GM18520 (cell line): ENCODE results near the gene JARID2.

Source experiments
- ATAC-seq: cut with Tn5 transposase; IDR thresholded peaks from one replicate; pipeline ENCODE4 v1.9.1; 2021; ENCODE audit not compliant: unreplicated experiment

The JARID2 gene

DNA sequence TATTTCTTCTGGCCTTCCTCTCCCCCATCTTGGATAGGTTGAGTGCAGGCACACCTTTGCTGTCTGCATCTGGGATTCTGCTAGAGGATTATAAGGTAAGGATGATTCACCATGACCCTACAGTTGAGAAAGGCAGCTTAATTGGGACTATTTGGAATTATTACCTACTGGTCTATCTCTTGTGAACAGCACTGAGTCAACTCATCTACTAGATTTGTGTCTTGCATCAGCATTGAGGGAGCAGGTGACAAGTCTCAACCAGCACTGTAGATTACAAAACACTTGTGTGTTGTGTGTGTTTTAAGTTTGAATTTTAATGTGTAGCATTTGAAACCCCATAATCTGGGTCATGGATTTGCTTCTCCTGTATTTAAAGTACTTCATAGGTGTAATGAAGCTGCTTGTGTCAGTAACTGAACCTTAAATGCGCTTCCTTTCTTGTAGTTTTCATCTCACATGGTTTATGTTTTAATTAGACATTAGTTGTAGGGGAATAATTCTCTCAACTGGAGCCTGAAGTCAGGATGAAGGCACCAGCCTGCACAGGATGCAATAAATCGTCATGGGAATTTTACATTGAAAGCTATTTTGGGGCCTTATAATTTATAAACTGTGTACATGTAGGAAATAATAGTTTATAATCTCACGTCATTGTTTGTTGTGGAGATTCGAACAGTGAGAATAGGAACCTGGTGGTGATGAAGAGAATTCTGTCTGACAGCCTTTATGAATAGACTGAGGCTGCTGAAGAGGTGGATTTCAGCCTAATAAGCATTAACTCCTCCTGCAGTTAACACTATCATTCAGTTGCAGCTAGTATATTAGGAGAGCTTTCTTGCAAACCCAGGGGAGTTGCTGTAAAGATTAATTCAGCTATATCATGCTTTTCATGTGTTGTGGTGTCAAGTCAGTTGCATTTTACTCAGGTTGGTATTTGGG lies 125.1 kb downstream of the JARID2 start:
- ATAC-seq: no peak

DNA sequence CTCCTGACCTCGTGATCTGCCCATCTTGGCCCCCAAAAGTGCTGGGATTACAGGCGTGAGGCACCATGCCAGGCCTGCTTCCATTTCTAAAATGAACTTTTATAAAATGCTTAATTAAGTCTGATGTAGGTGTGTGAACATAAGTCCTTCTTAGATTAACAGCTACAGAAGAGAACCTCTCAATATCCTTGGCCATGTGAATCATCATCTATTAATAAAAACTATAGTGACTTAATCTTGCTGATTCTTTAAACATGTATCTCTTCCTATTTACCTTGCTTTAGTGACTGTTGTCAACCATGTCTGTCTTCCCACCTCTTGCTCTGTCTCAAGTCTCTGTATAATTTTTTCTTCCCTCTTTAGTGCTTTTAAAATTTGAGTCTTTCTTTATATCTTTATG lies 127.1 kb downstream of the JARID2 start:
- ATAC-seq: no peak

GRCh38 chr6:15374119-15374518 lies 128.2 kb downstream of the JARID2 start:
- ATAC-seq: no peak

DNA sequence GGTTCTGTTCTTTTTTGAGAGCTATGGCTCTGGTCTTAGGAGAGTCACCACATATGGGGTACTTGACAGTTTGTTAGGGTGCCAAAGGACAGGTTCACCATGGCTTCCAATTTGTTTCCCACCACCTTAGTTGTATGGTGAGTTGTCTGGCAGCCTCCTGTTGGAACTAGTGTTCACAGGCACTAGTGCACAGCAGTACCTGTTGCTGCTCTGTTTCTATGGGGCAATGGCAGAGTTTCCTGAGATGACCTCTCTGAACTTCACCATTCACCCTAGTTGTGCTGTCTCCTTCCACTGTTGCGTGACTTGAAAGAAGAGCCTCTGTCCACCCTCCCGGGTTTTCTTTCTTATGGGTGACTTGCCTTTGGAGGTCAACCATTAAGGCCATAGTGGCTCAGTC lies 129.1 kb downstream of the JARID2 start:
- no peak for ATAC-seq

GRCh38 chr6:15375638-15376290 lies 129.9 kb downstream of the JARID2 start:
- no peak for ATAC-seq

DNA sequence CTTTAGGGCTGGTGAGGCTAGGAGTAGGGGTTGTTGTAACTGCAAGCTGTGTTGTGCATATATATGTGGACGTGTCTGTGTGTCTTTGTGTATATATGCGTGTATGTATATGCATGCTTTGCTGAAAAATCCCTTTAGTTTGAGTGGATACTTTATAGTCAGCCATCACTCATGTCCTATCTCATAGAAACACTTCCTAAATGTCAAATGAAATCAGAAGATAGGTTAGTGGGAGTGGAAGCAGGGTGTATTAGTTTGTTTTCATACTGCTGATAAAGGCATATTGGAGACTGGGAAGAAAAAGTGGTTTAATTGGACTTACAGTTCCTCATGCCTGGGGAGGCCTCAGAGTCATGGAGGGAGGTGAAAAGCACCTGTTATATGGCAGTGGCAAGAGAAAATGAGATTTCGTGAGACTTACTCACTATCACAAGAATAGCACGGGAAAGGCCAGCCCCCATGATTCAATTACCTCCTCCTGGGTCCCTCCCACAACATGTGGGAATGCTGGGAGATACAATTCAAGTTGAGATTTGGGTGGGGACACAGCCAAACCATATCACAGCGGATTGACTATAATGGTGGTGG lies 131.1 kb downstream of the JARID2 start:
- ATAC-seq: no peak

- ATAC-seq: no peak
These were observed 132.4 kb downstream of the JARID2 start for GRCh38 chr6:15378272-15378671.

DNA sequence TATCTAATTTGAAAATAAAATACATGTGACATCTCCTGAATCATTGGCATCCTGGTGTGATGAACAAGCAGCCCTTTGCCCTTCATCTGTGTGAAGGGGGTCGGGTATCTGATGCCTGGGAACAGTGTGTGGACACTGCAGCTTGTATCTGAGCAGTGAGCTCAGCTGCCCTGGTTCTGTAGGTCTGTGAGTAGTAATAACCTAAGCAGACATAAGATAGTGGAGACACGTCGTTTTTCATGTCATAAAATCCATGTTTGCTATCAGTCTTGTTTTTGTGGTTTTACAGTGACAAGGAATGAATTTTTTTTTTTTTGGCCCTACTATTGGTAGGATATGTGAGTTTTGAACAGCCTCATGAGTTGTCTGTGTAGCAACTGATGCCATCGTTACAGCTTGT lies 133.0 kb downstream of the JARID2 start:
- no peak for ATAC-seq

DNA sequence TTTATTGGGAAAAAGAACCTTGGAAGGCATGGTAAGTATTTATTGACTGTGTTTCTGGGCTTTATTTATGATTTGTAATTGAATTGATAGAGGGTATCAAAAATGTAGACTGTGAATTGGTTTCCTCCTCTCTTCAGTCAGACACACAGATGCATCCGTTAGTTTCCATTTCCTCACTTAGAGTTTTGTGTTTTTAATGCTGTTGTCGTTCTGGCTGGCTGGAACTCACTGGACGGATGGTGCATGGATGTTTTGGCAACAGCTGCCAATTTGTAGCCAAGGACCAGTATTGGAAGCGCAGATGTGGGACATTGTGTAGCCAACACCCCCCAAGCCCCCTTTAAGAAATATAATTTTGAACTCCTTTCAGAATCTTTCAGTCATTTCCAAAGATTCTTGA lies 134.5 kb downstream of the JARID2 start:
- ATAC-seq: no peak

DNA sequence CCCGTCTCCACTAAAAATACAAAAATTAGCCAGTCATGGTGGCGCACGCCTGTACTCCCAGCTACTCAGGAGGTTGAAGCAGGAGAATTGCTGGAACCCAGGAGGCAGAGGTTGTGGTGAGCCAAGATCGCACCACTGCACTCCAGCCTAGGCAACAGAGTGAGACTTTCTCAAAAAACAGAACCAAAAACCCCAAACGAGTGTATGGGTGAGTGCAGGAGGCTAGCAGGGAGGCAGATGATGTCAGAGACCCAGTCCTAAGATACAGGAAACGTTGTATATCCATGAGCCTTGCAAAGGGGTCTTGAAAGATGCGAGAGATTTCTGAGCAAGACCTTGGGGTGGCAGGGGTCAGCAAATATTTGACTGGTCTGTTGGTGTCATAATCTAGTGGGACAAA lies 136.2 kb downstream of the JARID2 start:
- ATAC-seq: no peak

- ATAC-seq: no peak
These were observed 136.8 kb downstream of the JARID2 start for GRCh38 chr6:15382712-15383111.

GRCh38 chr6:15384901-15385300 lies 139.0 kb downstream of the JARID2 start:
- no peak for ATAC-seq

DNA sequence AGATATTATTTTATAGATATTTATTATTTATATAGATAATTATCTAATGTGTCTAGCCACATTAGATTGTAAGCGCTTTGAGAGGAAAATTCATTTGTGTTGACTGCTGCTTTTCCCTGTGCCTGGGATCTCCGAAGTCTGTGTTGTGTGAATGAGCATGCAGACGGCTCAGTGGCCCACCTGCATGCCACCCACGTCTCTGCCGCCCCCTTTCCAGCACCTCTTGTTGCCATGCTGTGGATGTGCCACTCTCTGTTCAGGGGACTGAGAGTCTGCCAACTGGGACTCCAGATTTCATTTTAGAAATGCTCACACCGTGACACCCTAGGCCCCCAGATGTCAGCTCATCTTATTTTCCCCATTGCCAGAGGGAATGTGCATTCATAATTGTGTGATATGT lies 139.7 kb downstream of the JARID2 start:
- ATAC-seq: no peak

- no peak for ATAC-seq
These were observed 140.4 kb downstream of the JARID2 start for GRCh38 chr6:15386110-15386755.

DNA sequence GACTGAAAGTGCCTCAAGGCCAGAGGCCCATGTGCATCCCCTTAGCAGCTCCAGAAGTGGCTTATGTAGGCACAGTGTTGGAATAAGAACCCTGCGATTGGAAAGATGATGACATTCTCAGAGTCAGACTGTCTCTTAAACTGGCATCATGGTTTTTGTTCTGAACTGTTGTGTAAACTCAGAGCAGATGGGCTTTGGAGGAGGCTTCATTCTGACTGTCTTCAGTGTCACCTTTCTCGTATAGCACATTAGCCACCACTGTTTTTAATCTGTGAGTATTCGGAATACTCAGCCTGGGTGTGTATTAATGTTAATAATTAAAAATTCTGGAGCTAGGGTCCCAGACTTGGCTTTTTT lies 140.9 kb downstream of the JARID2 start:
- ATAC-seq: no peak

- no peak for ATAC-seq
These were observed 141.2 kb downstream of the JARID2 start for GRCh38 chr6:15387118-15387517.

DNA sequence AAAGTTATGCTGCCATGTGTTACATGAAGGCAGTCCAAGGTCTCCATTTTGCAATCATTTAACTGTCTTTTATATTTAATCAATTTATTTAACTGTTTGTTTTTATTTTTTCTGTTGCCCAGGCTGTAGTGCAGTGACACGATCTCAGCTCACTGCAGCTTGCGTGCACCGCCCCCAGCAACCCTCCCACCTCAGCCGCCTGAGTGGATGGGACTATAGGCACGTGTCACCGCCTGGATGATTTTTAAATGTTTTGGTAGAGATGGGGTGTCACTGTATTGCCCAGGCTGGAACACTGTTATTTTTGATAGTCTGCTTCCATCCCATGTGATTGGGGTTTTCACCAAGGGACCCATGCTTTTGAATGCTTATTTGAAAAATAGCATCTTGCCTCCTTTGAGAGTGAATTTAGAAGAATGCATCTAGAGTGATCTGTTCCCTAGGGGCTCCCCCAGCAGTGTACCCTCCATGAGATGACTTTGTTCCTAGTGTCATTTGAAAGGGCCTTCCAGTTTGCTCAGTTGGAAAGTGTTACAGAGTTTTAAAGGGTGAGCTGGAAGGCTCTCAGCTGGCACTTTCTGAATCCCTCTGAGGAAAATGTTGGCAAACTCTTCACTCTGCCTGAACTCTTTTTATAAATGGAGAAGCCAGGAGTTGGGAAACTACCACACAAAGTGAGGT lies 143.4 kb downstream of the JARID2 start:
- ATAC-seq: no peak

DNA sequence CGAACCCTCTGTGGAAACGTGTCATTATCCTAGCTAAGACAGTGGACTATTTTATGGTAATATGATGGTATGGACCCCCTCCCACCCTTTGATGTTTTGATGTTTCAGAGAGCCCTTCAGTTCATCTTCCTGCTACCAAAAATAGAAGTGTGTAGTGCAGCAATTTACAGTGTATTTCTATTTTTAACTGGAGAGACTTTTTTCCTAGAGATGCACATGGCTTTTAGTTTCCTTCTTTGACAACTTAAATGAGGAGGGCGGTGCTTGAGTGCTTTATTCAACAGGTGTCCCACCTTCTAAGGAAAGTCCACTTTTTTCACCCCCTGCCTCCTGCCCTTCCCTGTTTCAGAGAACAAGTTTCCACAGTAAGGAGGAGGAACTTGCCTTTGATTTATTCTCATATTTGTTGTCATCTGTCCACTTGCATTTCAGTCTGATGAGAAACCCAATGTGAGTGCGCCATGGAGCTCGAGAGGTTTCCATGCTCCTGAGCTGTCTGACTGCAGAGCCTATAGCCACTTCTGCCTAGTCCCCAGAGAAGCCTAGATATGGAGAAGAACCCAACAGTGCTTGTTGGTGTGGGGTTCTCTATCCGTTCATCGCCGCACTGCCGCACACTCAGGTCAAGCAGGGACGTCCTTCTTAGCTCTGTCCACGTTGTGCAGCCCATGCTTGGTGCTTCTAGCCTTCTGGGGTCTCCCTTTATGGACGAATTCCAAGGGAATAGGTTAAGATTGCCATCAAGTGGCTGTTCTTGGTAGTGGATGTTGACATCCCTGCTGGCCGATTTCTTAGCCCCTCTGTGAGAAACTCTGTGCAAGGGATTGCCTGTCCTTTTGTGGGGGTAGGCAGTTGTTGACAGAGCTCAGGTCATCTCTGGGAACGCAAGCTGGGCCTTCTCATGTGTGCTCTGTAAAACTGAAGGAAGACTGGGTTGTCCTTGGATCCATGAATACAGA lies 144.2 kb downstream of the JARID2 start:
- no peak for ATAC-seq

- ATAC-seq: no peak
These were observed 145.6 kb downstream of the JARID2 start for GRCh38 chr6:15391500-15391899.

- no peak for ATAC-seq
These were observed 146.3 kb downstream of the JARID2 start for GRCh38 chr6:15392182-15392581.
